PFSK-1 (cell line): ENCODE results near the gene ZNF80.

Experiments
- FOXP2 ChIP-seq: optimal IDR thresholded peaks from 2 replicates; pipeline ENCODE3; 2011; ENCODE audit warnings: borderline replicate concordance, control low read depth, inconsistent platforms; ENCODE audit not compliant: insufficient read depth; ENCODE audit errors: extremely low read length, extremely low read depth
- POLR2AphosphoS5 ChIP-seq: IDR thresholded peaks from 2 replicates; pipeline ENCODE4 v1.6.1; 2012; ENCODE audit warnings: low read depth, mild to moderate bottlenecking, control low read depth, low read length, moderate library complexity
- SIN3A ChIP-seq: IDR thresholded peaks from 2 replicates; pipeline ENCODE4 v1.6.1; 2012; ENCODE audit warnings: mild to moderate bottlenecking, low read length, moderate library complexity, borderline replicate concordance; ENCODE audit not compliant: insufficient read depth
- TAF1 ChIP-seq: IDR thresholded peaks from 2 replicates; pipeline ENCODE4 v1.6.1; 2012; ENCODE audit warnings: low read length, control low read depth, borderline replicate concordance; ENCODE audit not compliant: insufficient read depth
- TF ChIP-seq, protein P1 (sequence below), 2 experiments: IDR thresholded peaks; 2 replicates each; pipeline versions ENCODE4 v1.6.1 to v1.8.0; 2011 to 2012; ENCODE audit warnings: low read depth in 2 of 2, low read length in 2 of 2, control low read depth in 1 of 2, inconsistent platforms in 1 of 2, mild to moderate bottlenecking in 1 of 2, moderate library complexity in 1 of 2; ENCODE audit not compliant: insufficient read depth in 1 of 2

Gene ZNF80

GRCh38 chr3:114207768-114208167 lies 29.6 kb downstream of the ZNF80 start:
- TF ChIP-seq FOXP2 (no peak), TAF1 (no peak), POLR2AphosphoS5 (no peak), SIN3A (no peak)
- TF ChIP-seq, protein P1, sequence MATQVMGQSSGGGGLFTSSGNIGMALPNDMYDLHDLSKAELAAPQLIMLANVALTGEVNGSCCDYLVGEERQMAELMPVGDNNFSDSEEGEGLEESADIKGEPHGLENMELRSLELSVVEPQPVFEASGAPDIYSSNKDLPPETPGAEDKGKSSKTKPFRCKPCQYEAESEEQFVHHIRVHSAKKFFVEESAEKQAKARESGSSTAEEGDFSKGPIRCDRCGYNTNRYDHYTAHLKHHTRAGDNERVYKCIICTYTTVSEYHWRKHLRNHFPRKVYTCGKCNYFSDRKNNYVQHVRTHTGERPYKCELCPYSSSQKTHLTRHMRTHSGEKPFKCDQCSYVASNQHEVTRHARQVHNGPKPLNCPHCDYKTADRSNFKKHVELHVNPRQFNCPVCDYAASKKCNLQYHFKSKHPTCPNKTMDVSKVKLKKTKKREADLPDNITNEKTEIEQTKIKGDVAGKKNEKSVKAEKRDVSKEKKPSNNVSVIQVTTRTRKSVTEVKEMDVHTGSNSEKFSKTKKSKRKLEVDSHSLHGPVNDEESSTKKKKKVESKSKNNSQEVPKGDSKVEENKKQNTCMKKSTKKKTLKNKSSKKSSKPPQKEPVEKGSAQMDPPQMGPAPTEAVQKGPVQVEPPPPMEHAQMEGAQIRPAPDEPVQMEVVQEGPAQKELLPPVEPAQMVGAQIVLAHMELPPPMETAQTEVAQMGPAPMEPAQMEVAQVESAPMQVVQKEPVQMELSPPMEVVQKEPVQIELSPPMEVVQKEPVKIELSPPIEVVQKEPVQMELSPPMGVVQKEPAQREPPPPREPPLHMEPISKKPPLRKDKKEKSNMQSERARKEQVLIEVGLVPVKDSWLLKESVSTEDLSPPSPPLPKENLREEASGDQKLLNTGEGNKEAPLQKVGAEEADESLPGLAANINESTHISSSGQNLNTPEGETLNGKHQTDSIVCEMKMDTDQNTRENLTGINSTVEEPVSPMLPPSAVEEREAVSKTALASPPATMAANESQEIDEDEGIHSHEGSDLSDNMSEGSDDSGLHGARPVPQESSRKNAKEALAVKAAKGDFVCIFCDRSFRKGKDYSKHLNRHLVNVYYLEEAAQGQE (IDR thresholded peaks at IDR 0.05; ENCODE audit: insufficient read depth in 1 of 2, low read depth in 2 of 2, low read length in 2 of 2): no peak

- TF ChIP-seq TAF1 (no peak), SIN3A (no peak)
- TF ChIP-seq, protein P1 (IDR thresholded peaks at IDR 0.05; ENCODE audit: insufficient read depth in 1 of 2, low read depth in 2 of 2, low read length in 2 of 2): no peak
These were observed 31.0 kb downstream of the ZNF80 start for GRCh38 chr3:114206342-114206741.

DNA sequence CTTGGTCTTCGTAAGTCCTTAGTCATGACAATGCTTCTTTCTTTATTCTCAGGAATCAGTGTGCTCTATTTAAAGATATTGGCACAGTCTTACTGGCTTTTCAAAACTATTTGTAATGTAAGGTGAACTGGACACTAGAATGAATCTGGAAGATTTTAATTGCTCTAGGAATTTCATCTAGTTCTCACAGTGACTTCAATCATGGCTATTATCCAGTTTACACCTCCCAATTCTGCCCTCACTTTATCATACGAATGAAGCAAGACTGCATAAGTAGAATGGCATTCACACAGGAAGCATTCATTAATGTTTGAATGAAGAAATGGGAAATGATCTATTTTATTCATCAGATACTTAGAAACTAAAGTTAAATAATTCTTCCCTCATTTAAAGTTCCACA lies 31.8 kb downstream of the ZNF80 start:
- no peak for TF ChIP-seq SIN3A
- TF ChIP-seq, protein P1 (IDR thresholded peaks at IDR 0.05; ENCODE audit: insufficient read depth in 1 of 2, low read depth in 2 of 2, low read length in 2 of 2): no peak
- no peak for TF ChIP-seq FOXP2
- TF ChIP-seq TAF1: no peak
- no peak for TF ChIP-seq POLR2AphosphoS5

DNA sequence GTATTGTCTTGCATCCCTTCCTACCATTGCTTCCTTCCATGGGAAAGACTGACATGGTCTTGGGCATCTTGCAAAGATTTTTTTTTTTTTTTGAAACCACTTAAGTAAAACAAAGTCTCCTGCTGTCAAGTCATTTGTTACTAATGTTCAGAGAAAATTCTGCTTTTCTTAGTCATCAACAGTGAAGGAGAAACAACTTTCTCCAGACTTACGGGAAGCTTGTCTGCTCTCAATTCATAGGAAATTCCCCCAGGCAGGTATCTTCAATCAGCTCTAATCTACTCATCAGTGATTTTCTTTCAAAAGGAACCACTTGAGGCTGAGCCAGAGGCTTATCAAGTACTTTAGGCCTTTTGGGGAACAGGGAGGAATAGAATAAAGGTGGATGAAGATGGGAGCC lies 42.6 kb downstream of the ZNF80 start:
- TF ChIP-seq TAF1 (no peak), POLR2AphosphoS5 (no peak), FOXP2 (no peak), SIN3A (no peak)
- TF ChIP-seq, protein P1 (IDR thresholded peaks at IDR 0.05; ENCODE audit: insufficient read depth in 1 of 2, low read depth in 2 of 2, low read length in 2 of 2): no peak

DNA sequence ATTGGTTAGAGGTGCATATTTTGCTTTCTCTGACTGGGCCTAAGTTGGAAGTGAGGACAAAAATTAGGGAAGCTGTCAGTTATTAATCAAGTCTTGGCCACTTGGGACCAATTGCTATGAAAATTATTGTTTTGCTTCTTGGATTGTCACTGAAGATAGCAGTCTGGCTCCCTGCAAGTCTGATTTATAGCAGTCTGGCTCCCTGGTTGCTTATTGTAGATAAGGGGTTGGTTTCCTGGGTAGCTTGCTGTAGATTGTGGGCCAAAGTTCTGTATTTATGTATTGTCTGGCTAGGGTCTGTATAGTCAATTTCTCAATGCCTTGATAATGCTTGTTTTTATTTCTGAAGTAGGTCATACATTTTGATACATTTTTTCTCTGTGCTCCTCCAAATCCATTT lies 45.2 kb downstream of the ZNF80 start:
- no peak for TF ChIP-seq FOXP2
- no peak for TF ChIP-seq SIN3A
- TF ChIP-seq POLR2AphosphoS5: no peak
- TF ChIP-seq TAF1: no peak
- TF ChIP-seq, protein P1 (IDR thresholded peaks at IDR 0.05; ENCODE audit: insufficient read depth in 1 of 2, low read depth in 2 of 2, low read length in 2 of 2): no peak
